Large intestine (tissue), 1 donor: ENCODE measurements around the gene USH1G. TPM values are rescaled to one million over a fixed set of nuclear protein-coding genes. Genes with fewer than 3 reads are reported as not detected.

Experiments
- polyA plus RNA-seq: library from polyadenylated mRNA; unstranded; fragments of 120-200 nt; gene quantifications from one replicate; pipeline ENCODE4 v1.2.1, GENCODE V29; 2013

USH1G gene
- polyA plus RNA-seq, 1 donor = 1.5 TPM

Other genes with a start within 250 kb of the USH1G start
- gene CD300LF, start 210.3 kb downstream of the USH1G start, polyA plus RNA-seq = 2.2 TPM
- gene RAB37, start 186.0 kb downstream of the USH1G start, polyA plus RNA-seq = 14.3 TPM
- gene NHERF1, start 174.6 kb downstream of the USH1G start, polyA plus RNA-seq = 395 TPM
- 34.2 TPM for gene NAT9, start 146.9 kb downstream of the USH1G start, polyA plus RNA-seq
- 0.33 TPM for gene GRIN2C, start 63.4 kb downstream of the USH1G start, polyA plus RNA-seq
- 6.3 TPM for gene FDXR, start 50.3 kb downstream of the USH1G start, polyA plus RNA-seq
- gene FADS6, start 29.6 kb downstream of the USH1G start, polyA plus RNA-seq = 14.5 TPM
- 1.6 TPM for gene OTOP2, start 1.0 kb upstream of the USH1G start, polyA plus RNA-seq
- 13.8 TPM for gene OTOP3, start 12.6 kb upstream of the USH1G start, polyA plus RNA-seq
- gene HID1, start 49.5 kb upstream of the USH1G start, polyA plus RNA-seq = 42.3 TPM
- 6.8 TPM for gene CDR2L, start 64.4 kb upstream of the USH1G start, polyA plus RNA-seq
- 24.1 TPM for gene MRPL58, start 89.4 kb upstream of the USH1G start, polyA plus RNA-seq
- 321 TPM for gene ATP5PD, start 123.7 kb upstream of the USH1G start, polyA plus RNA-seq
- gene KCTD2, start 124.0 kb upstream of the USH1G start, polyA plus RNA-seq = 16.1 TPM
- gene SLC16A5, start 164.7 kb upstream of the USH1G start, polyA plus RNA-seq = 25.5 TPM
- 9.3 TPM for gene ARMC7, start 186.7 kb upstream of the USH1G start, polyA plus RNA-seq
- 52.2 TPM for gene NT5C, start 208.5 kb upstream of the USH1G start, polyA plus RNA-seq
- 93.1 TPM for gene JPT1, start 231.3 kb upstream of the USH1G start, polyA plus RNA-seq